Measurements from ENCODE around the gene LGALS4.
"Not testable (repeated sequence)": the region's sequence is repeated elsewhere in the genome, so short reads cannot be mapped to it uniquely, and the experiment has no call there.

Gene LGALS4

GRCh38 chr19:38821230-38821825 is 8.6 kb upstream of the LGALS4 start:
- DNase-seq (ENCODE audit: low spot score) = not testable (repeated sequence)

GRCh38 chr19:38819231-38819920 is 6.6 kb upstream of the LGALS4 start:
- no peak for DNase-seq (ENCODE audit: low spot score)

- no peak for DNase-seq (ENCODE audit: low spot score)
Observed at GRCh38 chr19:38817081-38817480, 4.3 kb upstream of the LGALS4 start.

GRCh38 chr19:38816131-38816750 is 3.5 kb upstream of the LGALS4 start:
- no peak for DNase-seq (ENCODE audit: low spot score)

- no peak for DNase-seq (ENCODE audit: low spot score)
Observed at GRCh38 chr19:38815059-38816001, 2.6 kb upstream of the LGALS4 start.

- DNase-seq (ENCODE audit: low spot score) = not testable (repeated sequence)
Observed at GRCh38 chr19:38813932-38814331, 1.2 kb upstream of the LGALS4 start.

- no peak for DNase-seq (ENCODE audit: low spot score)
Observed at GRCh38 chr19:38813323-38813722, 578 bp upstream of the LGALS4 start.

GRCh38 chr19:38812009-38812840 is 520 bp downstream of the LGALS4 start:
- DNase-seq (ENCODE audit: low spot score) = no peak

GRCh38 chr19:38809592-38810252 is 3.0 kb downstream of the LGALS4 start:
- no peak for DNase-seq (ENCODE audit: low spot score)

- no peak for DNase-seq (ENCODE audit: low spot score)
Observed at GRCh38 chr19:38808741-38809140, 4.0 kb downstream of the LGALS4 start.

- DNase-seq (ENCODE audit: low spot score) = not testable (repeated sequence)
Observed at GRCh38 chr19:38807374-38808098, 5.2 kb downstream of the LGALS4 start.

GRCh38 chr19:38806371-38806770 is 6.4 kb downstream of the LGALS4 start:
- no peak for DNase-seq (ENCODE audit: low spot score)

- DNase-seq (ENCODE audit: low spot score) = no peak
Observed at GRCh38 chr19:38805180-38805579, 7.6 kb downstream of the LGALS4 start.

GRCh38 chr19:38803543-38803942 is 9.2 kb downstream of the LGALS4 start:
- DNase-seq (ENCODE audit: low spot score) = no peak

- no peak for DNase-seq (ENCODE audit: low spot score)
Observed at GRCh38 chr19:38801359-38802095, 11.2 kb downstream of the LGALS4 start.

- no peak for DNase-seq (ENCODE audit: low spot score)
Observed at GRCh38 chr19:38800577-38801347, 12.0 kb downstream of the LGALS4 start.

- DNase-seq (ENCODE audit: low spot score) = no peak
Observed at GRCh38 chr19:38799104-38799503, 13.6 kb downstream of the LGALS4 start.

GRCh38 chr19:38797781-38798180 is 15.0 kb downstream of the LGALS4 start:
- DNase-seq (ENCODE audit: low spot score) = not testable (repeated sequence)

- DNase-seq (ENCODE audit: low spot score) = no peak
Observed at GRCh38 chr19:38796154-38796553, 16.6 kb downstream of the LGALS4 start.
